ENCODE data around the gene SKOR2. TPM values are rescaled to one million over a fixed set of nuclear protein-coding genes. Genes with fewer than 3 reads are reported as not detected.

Gene SKOR2
- total and polyA plus RNA-seq, 2 donors (not counting 1 experiment from before 2014, with no cell fraction given): not detected

DNA sequence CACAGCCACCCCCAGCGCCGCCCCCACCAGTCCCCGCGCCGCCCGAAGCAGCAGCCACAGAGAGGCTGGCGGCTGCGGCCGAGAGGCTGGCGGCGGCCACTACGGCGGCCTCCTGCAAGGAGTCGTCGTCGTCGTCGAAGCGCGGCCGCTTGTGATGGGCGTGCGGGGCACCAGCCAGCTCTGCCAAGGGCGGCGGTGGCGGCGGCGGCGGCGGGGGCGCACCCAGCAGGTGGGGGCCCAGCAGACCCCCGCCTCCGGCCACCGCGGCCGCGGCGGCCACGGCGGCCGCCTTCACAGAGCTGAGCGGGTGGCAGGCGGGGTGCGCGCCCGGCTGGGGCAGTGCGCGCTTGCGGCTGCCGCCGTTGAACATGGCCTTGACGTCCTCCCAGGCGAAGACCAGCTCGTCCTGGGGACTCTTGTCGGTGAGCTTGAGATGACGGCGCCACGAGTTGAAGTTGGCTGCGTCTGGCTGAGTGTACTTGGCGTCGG is 3.3 kb downstream of the SKOR2 start:
- Histone ChIP-seq H2AFZ (ENCODE audit: low read length) (no peak overlapping the region), H3K27me3 (ENCODE audit: control insufficient read depth, insufficient read depth, low read length) (peaks cover 50% of the 10 kb centered on the region)
- DNase-seq (ENCODE audit: low read depth in 2 of 2): no peak

DNA sequence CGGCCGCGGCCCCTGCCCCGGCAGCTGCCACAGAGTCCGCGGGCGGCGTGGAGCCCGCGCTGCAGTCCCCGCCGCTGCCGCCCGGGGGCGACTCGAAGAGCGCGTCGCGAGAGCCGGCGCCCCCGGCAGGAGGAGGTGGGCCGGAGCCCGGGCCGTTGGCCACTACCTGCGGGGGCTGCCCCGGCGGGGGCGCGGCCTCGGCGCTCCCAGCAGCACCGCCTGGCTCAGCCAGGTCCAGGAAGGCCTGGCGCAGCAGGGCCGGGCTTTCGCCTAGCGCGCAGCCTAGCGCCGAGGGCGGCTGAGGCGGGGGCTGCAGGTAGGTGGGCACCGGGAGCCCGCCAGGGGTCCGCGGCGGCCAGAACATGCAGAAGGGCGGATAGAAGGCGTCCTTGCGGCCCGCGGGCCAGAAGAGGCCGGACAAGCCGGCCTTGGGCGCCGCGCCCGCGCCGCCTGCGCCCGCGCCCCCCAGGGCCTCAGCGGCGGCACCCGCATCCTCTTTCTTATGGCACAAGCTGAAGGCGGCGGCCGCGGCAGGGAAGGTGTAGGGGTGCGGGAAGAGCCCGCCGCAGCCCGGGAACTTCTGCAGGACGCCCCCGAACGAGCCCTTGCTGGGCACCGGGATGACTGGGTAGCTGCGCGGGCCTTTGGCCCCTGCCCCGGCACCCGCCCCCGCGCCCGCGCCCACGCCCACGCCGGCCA is 3.9 kb downstream of the SKOR2 start:
- TF ChIP-seq, protein P1, sequence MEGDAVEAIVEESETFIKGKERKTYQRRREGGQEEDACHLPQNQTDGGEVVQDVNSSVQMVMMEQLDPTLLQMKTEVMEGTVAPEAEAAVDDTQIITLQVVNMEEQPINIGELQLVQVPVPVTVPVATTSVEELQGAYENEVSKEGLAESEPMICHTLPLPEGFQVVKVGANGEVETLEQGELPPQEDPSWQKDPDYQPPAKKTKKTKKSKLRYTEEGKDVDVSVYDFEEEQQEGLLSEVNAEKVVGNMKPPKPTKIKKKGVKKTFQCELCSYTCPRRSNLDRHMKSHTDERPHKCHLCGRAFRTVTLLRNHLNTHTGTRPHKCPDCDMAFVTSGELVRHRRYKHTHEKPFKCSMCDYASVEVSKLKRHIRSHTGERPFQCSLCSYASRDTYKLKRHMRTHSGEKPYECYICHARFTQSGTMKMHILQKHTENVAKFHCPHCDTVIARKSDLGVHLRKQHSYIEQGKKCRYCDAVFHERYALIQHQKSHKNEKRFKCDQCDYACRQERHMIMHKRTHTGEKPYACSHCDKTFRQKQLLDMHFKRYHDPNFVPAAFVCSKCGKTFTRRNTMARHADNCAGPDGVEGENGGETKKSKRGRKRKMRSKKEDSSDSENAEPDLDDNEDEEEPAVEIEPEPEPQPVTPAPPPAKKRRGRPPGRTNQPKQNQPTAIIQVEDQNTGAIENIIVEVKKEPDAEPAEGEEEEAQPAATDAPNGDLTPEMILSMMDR (conservative IDR thresholded peaks at IDR 0.05 in 1 of 2, IDR thresholded peaks at IDR 0.05 in 1 of 2; ENCODE audit: low read depth in 1 of 2, low read length in 2 of 2): no peak
- TF ChIP-seq EZH2 (IDR thresholded peaks at IDR 0.05; ENCODE audit: low read length, missing control alignments): peak; percentile 86
- H3K27me3 ChIP-seq (ENCODE audit: control insufficient read depth, insufficient read depth, low read length): peaks cover 47% of the 10 kb centered on the region

More for the DNA sequence above, 3.3 kb downstream of the SKOR2 start:
- H3K9me3 ChIP-seq (ENCODE audit: control insufficient read depth, insufficient read depth, low read depth, low read length): no peaks in the 10 kb centered on the region
- H3K27ac ChIP-seq (ENCODE audit: insufficient read depth, low read length): no peak overlapping the region
- H3K4me1 ChIP-seq (ENCODE audit: control insufficient read depth, extremely low read depth, insufficient read depth, low read length): no peaks in the 10 kb centered on the region
- no peak overlapping the region for H3K9ac ChIP-seq (ENCODE audit: insufficient read depth, low read length)
- H3K36me3 ChIP-seq (ENCODE audit: control insufficient read depth, insufficient read depth, low read length): no peaks in the 10 kb centered on the region
- no peak overlapping the region for H3K4me3 ChIP-seq (replicated peaks in 1 of 4; ENCODE audit: control extremely low read depth in 1 of 4, insufficient read depth in 1 of 4, low read depth in 3 of 4, low read length in 4 of 4)
- no peaks in the 10 kb centered on the region for H3K79me2 ChIP-seq (ENCODE audit: control insufficient read depth, insufficient read depth, low read length)
- H3K4me2 ChIP-seq (ENCODE audit: extremely low read depth, insufficient read depth, low read length): no peak overlapping the region
- H4K20me1 ChIP-seq (ENCODE audit: control insufficient read depth, extremely low read depth, insufficient read depth, low read length): no peaks in the 10 kb centered on the region
- TF ChIP-seq, protein P1 (conservative IDR thresholded peaks at IDR 0.05 in 1 of 2, IDR thresholded peaks at IDR 0.05 in 1 of 2; ENCODE audit: low read depth in 1 of 2, low read length in 2 of 2): no peak
- TF ChIP-seq EZH2 (IDR thresholded peaks at IDR 0.05; ENCODE audit: low read length, missing control alignments): no peak

DNA sequence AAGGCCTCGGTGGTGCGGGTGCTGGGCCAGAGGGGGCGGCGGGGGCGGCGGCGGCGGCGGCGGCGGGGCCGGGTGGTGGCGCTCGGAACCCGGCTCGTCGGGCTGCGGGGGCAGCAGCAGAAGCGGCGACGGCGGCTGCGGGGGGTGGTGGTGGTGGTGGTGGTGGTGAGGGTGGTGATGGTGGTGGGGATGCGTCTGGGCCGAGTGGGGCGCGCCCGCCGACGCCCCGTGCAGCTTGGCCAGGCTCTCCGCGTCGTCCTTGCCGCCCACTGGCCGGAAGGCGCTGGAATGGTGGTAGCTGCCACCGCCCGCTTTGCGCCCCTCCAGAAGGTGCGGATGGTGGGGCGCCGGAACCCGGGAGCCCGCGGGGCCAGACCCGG is 4.4 kb downstream of the SKOR2 start:
- TF ChIP-seq, protein P1 (conservative IDR thresholded peaks at IDR 0.05 in 1 of 2, IDR thresholded peaks at IDR 0.05 in 1 of 2; ENCODE audit: low read depth in 1 of 2, low read length in 2 of 2): no peak
- peak; percentile 68 for TF ChIP-seq EZH2 (IDR thresholded peaks at IDR 0.05; ENCODE audit: low read length, missing control alignments)
- H3K4me1 ChIP-seq (ENCODE audit: control insufficient read depth, extremely low read depth, insufficient read depth, low read length): no peaks in the 10 kb centered on the region
- no peak overlapping the region for H3K4me2 ChIP-seq (ENCODE audit: extremely low read depth, insufficient read depth, low read length)
- no peaks in the 10 kb centered on the region for H4K20me1 ChIP-seq (ENCODE audit: control insufficient read depth, extremely low read depth, insufficient read depth, low read length)
- no peaks in the 10 kb centered on the region for H3K9me3 ChIP-seq (ENCODE audit: control insufficient read depth, insufficient read depth, low read depth, low read length)
- H3K36me3 ChIP-seq (ENCODE audit: control insufficient read depth, insufficient read depth, low read length): no peaks in the 10 kb centered on the region
- no peak overlapping the region for H2AFZ ChIP-seq (ENCODE audit: low read length)
- no peak overlapping the region for H3K9ac ChIP-seq (ENCODE audit: insufficient read depth, low read length)
- H3K79me2 ChIP-seq (ENCODE audit: control insufficient read depth, insufficient read depth, low read length): no peaks in the 10 kb centered on the region
- no peak for DNase-seq (ENCODE audit: low read depth in 2 of 2)
- H3K27me3 ChIP-seq (ENCODE audit: control insufficient read depth, insufficient read depth, low read length): peaks cover 44% of the 10 kb centered on the region
- H3K4me3 ChIP-seq (replicated peaks in 1 of 4; ENCODE audit: control extremely low read depth in 1 of 4, insufficient read depth in 1 of 4, low read depth in 3 of 4, low read length in 4 of 4): no peak overlapping the region
- no peak overlapping the region for H3K27ac ChIP-seq (ENCODE audit: insufficient read depth, low read length)

More for the DNA sequence above, 3.9 kb downstream of the SKOR2 start:
- H3K4me2 ChIP-seq (ENCODE audit: extremely low read depth, insufficient read depth, low read length): no peak overlapping the region
- no peak overlapping the region for H3K9ac ChIP-seq (ENCODE audit: insufficient read depth, low read length)
- H3K4me3 ChIP-seq (replicated peaks in 1 of 4; ENCODE audit: control extremely low read depth in 1 of 4, insufficient read depth in 1 of 4, low read depth in 3 of 4, low read length in 4 of 4): no peak overlapping the region
- DNase-seq (ENCODE audit: low read depth in 2 of 2): no peak
- H3K9me3 ChIP-seq (ENCODE audit: control insufficient read depth, insufficient read depth, low read depth, low read length): no peaks in the 10 kb centered on the region
- no peaks in the 10 kb centered on the region for H3K36me3 ChIP-seq (ENCODE audit: control insufficient read depth, insufficient read depth, low read length)
- no peaks in the 10 kb centered on the region for H4K20me1 ChIP-seq (ENCODE audit: control insufficient read depth, extremely low read depth, insufficient read depth, low read length)
- no peaks in the 10 kb centered on the region for H3K4me1 ChIP-seq (ENCODE audit: control insufficient read depth, extremely low read depth, insufficient read depth, low read length)
- no peaks in the 10 kb centered on the region for H3K79me2 ChIP-seq (ENCODE audit: control insufficient read depth, insufficient read depth, low read length)
- no peak overlapping the region for H2AFZ ChIP-seq (ENCODE audit: low read length)
- H3K27ac ChIP-seq (ENCODE audit: insufficient read depth, low read length): no peak overlapping the region

Data from fibroblast of lung (primary cell).